ENCODE results near the gene GRK3. TPM values are rescaled to one million over a fixed set of nuclear protein-coding genes. Genes with fewer than 3 reads are reported as not detected.

The GRK3 gene
- total and polyA plus RNA-seq, 2 donors (not counting 3 experiments of a cell fraction or from before 2014, with no cell fraction given) = 0.68 to 4.4 TPM

- no peaks in the 10 kb centered on the region for H3K9me1 ChIP-seq (replicated peaks; ENCODE audit: control insufficient read depth, extremely low read depth, insufficient read depth, low read length)
- FAIRE-seq = no peak
- intact Hi-C loops (cut with micrococcal nuclease) = no loop called here
- H2AFZ ChIP-seq (ENCODE audit: low read depth, low read length) = no peak overlapping the region
- no peaks in the 10 kb centered on the region for H4K20me1 ChIP-seq (replicated peaks; ENCODE audit: control insufficient read depth, extremely low read depth, insufficient read depth, low read length)
- dilution Hi-C loops (cut with MboI; ENCODE audit: extremely low pct_ligation_motif_present, low sequenced_read_pairs) = no loop called here
- H3K27ac ChIP-seq (ENCODE audit: insufficient read depth, low read depth, low read length) = no peak overlapping the region
- H3K9me3 ChIP-seq (replicated peaks; ENCODE audit: control insufficient read depth, insufficient read depth, low read length) = no peaks in the 10 kb centered on the region
- H3K9ac ChIP-seq (replicated peaks; ENCODE audit: extremely low read depth, insufficient read depth, low read length) = no peak overlapping the region
- POLR2A ChIA-PET = no interaction called here
- BruUV-seq (replicated peaks) = no TSS peak
- H3K4me3 ChIP-seq (replicated peaks in 1 of 3; ENCODE audit: insufficient read depth in 1 of 3, low read depth in 1 of 3, low read length in 3 of 3) = no peak overlapping the region
- no peaks in the 10 kb centered on the region for H3K27me3 ChIP-seq (ENCODE audit: control insufficient read depth in 2 of 2, insufficient read depth in 2 of 2, low read length in 2 of 2)
- H3K79me2 ChIP-seq (ENCODE audit: control insufficient read depth, insufficient read depth, low read length) = no peaks in the 10 kb centered on the region
- H3K4me1 ChIP-seq (ENCODE audit: control insufficient read depth, extremely low read depth, insufficient read depth, low read length) = no peaks in the 10 kb centered on the region
- CTCF ChIA-PET = no interaction called here
- no peaks in the 10 kb centered on the region for H3K36me3 ChIP-seq (ENCODE audit: control insufficient read depth in 2 of 2, extremely low read depth in 1 of 2, insufficient read depth in 2 of 2, low read length in 2 of 2)
- no peak overlapping the region for H3K4me2 ChIP-seq (ENCODE audit: insufficient read depth, low read length)
- DNase-seq (ENCODE audit: low read depth, low spot score) = no peak
- TF ChIP-seq POLR2AphosphoS5 (IDR thresholded peaks at IDR 0.05; ENCODE audit: insufficient read depth, low read depth, low read length) (no peak), GATA2 (IDR thresholded peaks at IDR 0.05; ENCODE audit: insufficient read depth, insufficient read length, low read depth, low read length) (no peak), FOS (IDR thresholded peaks at IDR 0.05; ENCODE audit: borderline replicate concordance, insufficient read depth, low read length) (no peak), POLR2A (IDR thresholded peaks at IDR 0.05; ENCODE audit: low read depth, low read length) (no peak), MAX (IDR thresholded peaks at IDR 0.05; ENCODE audit: insufficient read depth, insufficient read length) (no peak), EZH2 (IDR thresholded peaks at IDR 0.05; ENCODE audit: borderline replicate concordance, low read depth, low read length, severe bottlenecking) (no peak), MYC (IDR thresholded peaks at IDR 0.05; ENCODE audit: low read depth, low read length) (no peak), JUN (IDR thresholded peaks at IDR 0.05; ENCODE audit: borderline replicate concordance, insufficient read depth, insufficient read length, low read depth) (no peak)
- TF ChIP-seq, protein P1, sequence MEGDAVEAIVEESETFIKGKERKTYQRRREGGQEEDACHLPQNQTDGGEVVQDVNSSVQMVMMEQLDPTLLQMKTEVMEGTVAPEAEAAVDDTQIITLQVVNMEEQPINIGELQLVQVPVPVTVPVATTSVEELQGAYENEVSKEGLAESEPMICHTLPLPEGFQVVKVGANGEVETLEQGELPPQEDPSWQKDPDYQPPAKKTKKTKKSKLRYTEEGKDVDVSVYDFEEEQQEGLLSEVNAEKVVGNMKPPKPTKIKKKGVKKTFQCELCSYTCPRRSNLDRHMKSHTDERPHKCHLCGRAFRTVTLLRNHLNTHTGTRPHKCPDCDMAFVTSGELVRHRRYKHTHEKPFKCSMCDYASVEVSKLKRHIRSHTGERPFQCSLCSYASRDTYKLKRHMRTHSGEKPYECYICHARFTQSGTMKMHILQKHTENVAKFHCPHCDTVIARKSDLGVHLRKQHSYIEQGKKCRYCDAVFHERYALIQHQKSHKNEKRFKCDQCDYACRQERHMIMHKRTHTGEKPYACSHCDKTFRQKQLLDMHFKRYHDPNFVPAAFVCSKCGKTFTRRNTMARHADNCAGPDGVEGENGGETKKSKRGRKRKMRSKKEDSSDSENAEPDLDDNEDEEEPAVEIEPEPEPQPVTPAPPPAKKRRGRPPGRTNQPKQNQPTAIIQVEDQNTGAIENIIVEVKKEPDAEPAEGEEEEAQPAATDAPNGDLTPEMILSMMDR (IDR thresholded peaks at IDR 0.05; ENCODE audit: extremely low read depth in 1 of 2, insufficient read depth in 1 of 2, low read depth in 1 of 2, low read length in 2 of 2) = no peak
Observed at GRCh38 chr22:25694196-25694907, 129.9 kb downstream of the GRK3 start.
